RWPE2 (cell line): ENCODE results near the gene CD109.

Experiments used
- ATAC-seq: fragments of 200-7000 bp; cut with Tn5 transposase; 3 replicates; pipeline ENCODE4 v1.9.1; 2021; ENCODE audit warnings: low read depth
- DNase-seq: peaks from one replicate; pipeline ENCODE4 v3.0.0-alpha.2; 2020; ENCODE audit warnings: low spot score
- H3K27ac ChIP-seq: fragments of 450-650 bp; 2 replicates; pipeline ENCODE4 v1.5.1; 2017; ENCODE audit warnings: mild to moderate bottlenecking; ENCODE audit not compliant: poor library complexity, severe bottlenecking
- H3K27me3 ChIP-seq: fragments of 250-450 bp; sonication (Bioruptor Pico); 2 replicates; pipeline ENCODE4 v1.5.1; 2021; ENCODE audit warnings: mild to moderate bottlenecking, moderate library complexity; ENCODE audit not compliant: insufficient read depth, poor library complexity, severe bottlenecking
- H3K36me3 ChIP-seq: fragments of 250-450 bp; sonication (Bioruptor Pico); 2 replicates; pipeline ENCODE4 v1.5.1; 2020; ENCODE audit warnings: low read depth, mild to moderate bottlenecking, moderate library complexity
- H3K4me1 ChIP-seq: fragments of 250-450 bp; sonication (Bioruptor Pico); 2 replicates; pipeline ENCODE4 v1.5.1; 2021; ENCODE audit warnings: mild to moderate bottlenecking, moderate library complexity; ENCODE audit not compliant: insufficient read depth, poor library complexity, severe bottlenecking
- H3K4me3 ChIP-seq: fragments of 250-450 bp; sonication (Bioruptor Pico); 2 replicates; pipeline ENCODE4 v1.5.1; 2021; ENCODE audit warnings: mild to moderate bottlenecking, moderate library complexity; ENCODE audit not compliant: severe bottlenecking
- H3K9me3 ChIP-seq: fragments of 250-450 bp; sonication (Bioruptor Pico); 2 replicates; pipeline ENCODE4 v1.5.1; 2021; ENCODE audit warnings: mild to moderate bottlenecking, moderate library complexity; ENCODE audit not compliant: severe bottlenecking
- TF ChIP-seq, protein P1 (sequence below): fragments of 450-650 bp; IDR thresholded peaks from one replicate; pipeline ENCODE4 v1.5.1; 2017; ENCODE audit warnings: mild to moderate bottlenecking, moderate library complexity; ENCODE audit not compliant: poor library complexity, severe bottlenecking

The CD109 gene

DNA sequence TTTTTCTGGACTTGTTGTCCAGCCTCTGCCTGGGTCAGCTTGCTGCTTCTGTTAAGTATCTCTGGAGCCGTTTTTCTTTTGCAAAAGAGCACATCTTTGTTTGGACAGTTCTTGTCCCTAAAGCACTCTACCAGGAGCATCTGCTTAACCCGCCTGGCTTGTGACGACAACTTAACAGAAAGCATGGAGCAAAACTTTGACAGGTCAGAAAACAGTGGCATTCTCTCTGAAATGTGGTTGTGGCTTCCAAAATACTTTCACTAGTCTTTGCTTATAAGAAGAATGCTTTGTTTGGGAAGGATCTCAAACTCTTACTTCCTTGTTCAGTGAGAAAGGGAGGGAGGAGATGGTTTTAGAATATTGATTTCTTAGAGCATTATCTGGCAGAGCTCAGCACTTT is 47.6 kb downstream of the CD109 start:
- ATAC-seq (no peak), DNase-seq (no peak)
- Histone ChIP-seq H3K4me3 (no peak overlapping the region), H3K36me3 (peaks cover 77% of the 10 kb centered on the region), H3K27ac (no peak overlapping the region), H3K27me3 (no peaks in the 10 kb centered on the region), H3K9me3 (no peaks in the 10 kb centered on the region), H3K4me1 (peaks cover 6% of the 10 kb centered on the region)
- TF ChIP-seq, protein P1, sequence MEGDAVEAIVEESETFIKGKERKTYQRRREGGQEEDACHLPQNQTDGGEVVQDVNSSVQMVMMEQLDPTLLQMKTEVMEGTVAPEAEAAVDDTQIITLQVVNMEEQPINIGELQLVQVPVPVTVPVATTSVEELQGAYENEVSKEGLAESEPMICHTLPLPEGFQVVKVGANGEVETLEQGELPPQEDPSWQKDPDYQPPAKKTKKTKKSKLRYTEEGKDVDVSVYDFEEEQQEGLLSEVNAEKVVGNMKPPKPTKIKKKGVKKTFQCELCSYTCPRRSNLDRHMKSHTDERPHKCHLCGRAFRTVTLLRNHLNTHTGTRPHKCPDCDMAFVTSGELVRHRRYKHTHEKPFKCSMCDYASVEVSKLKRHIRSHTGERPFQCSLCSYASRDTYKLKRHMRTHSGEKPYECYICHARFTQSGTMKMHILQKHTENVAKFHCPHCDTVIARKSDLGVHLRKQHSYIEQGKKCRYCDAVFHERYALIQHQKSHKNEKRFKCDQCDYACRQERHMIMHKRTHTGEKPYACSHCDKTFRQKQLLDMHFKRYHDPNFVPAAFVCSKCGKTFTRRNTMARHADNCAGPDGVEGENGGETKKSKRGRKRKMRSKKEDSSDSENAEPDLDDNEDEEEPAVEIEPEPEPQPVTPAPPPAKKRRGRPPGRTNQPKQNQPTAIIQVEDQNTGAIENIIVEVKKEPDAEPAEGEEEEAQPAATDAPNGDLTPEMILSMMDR: no peak

DNA sequence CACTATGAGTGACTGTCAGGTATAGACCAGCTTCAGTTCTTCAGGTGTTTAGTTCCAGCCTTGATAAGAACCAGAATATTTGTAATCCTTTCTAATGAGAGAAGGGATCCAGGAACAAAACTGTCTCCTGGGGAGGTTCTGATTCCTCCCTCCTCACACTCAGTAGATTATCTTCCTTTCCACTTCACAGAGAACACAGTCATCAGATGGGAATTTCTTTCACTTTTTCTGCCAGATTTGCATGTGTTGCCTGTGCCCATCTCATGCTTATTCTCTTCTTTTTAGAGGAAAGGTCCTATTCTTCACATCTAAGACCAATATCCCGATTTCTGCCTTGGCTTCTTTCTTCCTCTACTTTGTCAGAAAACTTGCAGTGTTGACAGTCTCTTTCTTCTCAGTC is 50.8 kb downstream of the CD109 start:
- no peak for DNase-seq
- Histone ChIP-seq H3K36me3 (peaks cover 65% of the 10 kb centered on the region), H3K4me1 (peaks cover 6% of the 10 kb centered on the region), H3K9me3 (no peaks in the 10 kb centered on the region), H3K4me3 (no peak overlapping the region), H3K27ac (no peak overlapping the region), H3K27me3 (no peaks in the 10 kb centered on the region)
- TF ChIP-seq, protein P1: no peak
- no peak for ATAC-seq

DNA sequence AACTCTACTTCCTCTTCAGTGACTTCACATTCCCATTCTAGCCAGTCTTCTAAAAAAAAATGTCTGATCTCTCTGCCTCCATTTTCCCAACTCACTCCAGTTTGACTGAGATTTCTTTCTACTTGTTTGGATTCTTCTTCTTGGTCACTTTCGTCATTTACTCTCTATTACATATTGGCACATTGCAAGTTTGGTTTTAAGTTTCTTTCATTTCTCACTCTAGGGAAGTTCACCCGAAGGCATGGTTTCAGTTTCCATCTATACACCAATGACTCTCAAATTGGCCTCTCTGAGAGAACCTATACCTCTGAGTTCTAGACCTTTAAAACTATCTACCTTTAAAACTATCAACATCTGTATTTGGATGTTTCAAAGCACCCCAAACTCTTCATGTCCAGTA is 51.3 kb downstream of the CD109 start:
- ATAC-seq: no peak
- Histone ChIP-seq H3K4me1 (peaks cover 6% of the 10 kb centered on the region), H3K27ac (no peak overlapping the region), H3K4me3 (no peak overlapping the region), H3K36me3 (peaks cover 60% of the 10 kb centered on the region), H3K27me3 (no peaks in the 10 kb centered on the region), H3K9me3 (no peaks in the 10 kb centered on the region)
- DNase-seq: no peak
- TF ChIP-seq, protein P1: no peak

DNA sequence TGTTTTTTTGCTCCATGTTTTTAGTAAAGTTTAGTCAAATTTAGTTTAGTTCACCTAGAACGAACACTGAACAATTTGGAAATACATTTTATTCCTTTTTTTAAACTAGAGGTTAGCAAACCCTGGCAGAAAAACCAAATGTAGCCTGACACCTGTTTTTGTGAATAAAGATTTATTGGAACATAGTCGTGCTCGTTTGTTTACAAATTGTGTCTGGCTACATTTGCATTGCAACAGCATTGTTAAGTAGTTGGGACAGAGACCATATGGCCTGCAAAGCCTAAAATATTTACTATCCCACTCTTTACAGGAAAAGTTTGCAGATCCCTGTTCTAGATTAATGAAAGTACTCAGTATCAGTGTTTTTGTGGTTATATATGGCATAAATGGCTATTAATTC is 56.9 kb downstream of the CD109 start:
- Histone ChIP-seq H3K27me3 (no peaks in the 10 kb centered on the region), H3K4me3 (no peak overlapping the region), H3K27ac (no peak overlapping the region), H3K4me1 (no peaks in the 10 kb centered on the region), H3K9me3 (no peaks in the 10 kb centered on the region), H3K36me3 (peaks cover 43% of the 10 kb centered on the region)
- ATAC-seq: no peak
- no peak for DNase-seq
- TF ChIP-seq, protein P1: no peak

DNA sequence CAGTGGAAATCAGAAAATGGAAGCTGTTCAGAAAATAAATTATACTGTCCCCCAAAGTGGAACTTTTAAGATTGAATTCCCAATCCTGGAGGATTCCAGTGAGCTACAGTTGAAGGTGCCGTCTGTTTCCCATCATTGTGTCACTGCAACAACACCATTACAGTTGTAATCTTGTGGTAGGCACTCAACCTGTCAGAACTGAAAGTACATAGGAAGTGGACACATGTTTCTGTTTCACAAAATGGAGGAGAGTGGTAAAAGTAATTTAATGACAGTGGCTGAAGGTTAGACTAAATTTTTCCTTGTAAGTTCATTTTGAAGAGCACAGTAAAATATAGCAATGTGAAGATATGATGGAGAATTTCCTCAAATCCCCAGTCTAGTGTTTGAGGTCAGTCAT is 70.0 kb downstream of the CD109 start:
- no peaks in the 10 kb centered on the region for H3K27me3 ChIP-seq
- no peak overlapping the region for H3K4me3 ChIP-seq
- TF ChIP-seq, protein P1: no peak
- H3K9me3 ChIP-seq: no peaks in the 10 kb centered on the region
- H3K36me3 ChIP-seq: peaks cover 79% of the 10 kb centered on the region
- DNase-seq (no peak), ATAC-seq (no peak)
- no peak overlapping the region for H3K27ac ChIP-seq
- no peaks in the 10 kb centered on the region for H3K4me1 ChIP-seq
